Heart left ventricle (tissue), 13 donors: ENCODE measurements around the gene MAML2.

Experiments
- CTCF ChIP-seq, 12 donors: fragments of 200-600 bp; sonication (generic) in 4 of 12; IDR thresholded peaks; one replicate each; pipeline versions ENCODE4 v1.5.0 to v1.8.0; 2018 to 2022; ENCODE audit warnings: antibody characterized with exemption in 12 of 12, mild to moderate bottlenecking in 5 of 12
- POLR2A ChIP-seq, 2 donors: fragments of 450-650 bp; IDR thresholded peaks; one replicate each; pipeline ENCODE4 v1.6.1; 2017; ENCODE audit warnings: antibody characterized with exemption in 2 of 2, mild to moderate bottlenecking in 2 of 2, moderate library complexity in 2 of 2
- donor health status: ischemic (EF 13 %, LVEDD 7.1; RV severe dilation, severe dysfunction).
- donor health status: DM: no; HTN: yes; CAD: no.
- donor health status: DM: no; HTN: no; CAD: no.
- donor health status: ischemic (EF 25% LVEDD 6.9; RV normal size, moderate dysfunction).
- donor health status: ischemic (EF 25% LVEDD 5.7; RV mildly dilated, moderate dysfunction).
- donor health status: ischemic (EF 35%, LVEDD 5.7; RV mildly dilated, moderate dysfunction).
- donor health status: nonischemic (EF 11% LVEDD 7.7; RV severe dilation, severe dysfunction).
- donor health status: DM: yes; HTN: yes; CAD: no.
- donor health status: PGD.
- donor health status: ischemic (EF 29% LVEDD 5.4; RV normal size, mild dysfunction).
- donor health status: nonischemic (EF 23%, LVEDD 6.1; RV moderate dilation, normal function).

GRCh38 chr11:96282625-96283220 lies 60.3 kb downstream of the MAML2 start:
- TF ChIP-seq CTCF (IDR thresholded peaks at IDR 0.05) = no peak
- no peak for TF ChIP-seq POLR2A (IDR thresholded peaks at IDR 0.05)
